22Rv1 (cell line): ENCODE data around the gene PHF1.

ENCODE experiments used
- CTCF ChIP-seq: fragments of 450-650 bp; IDR thresholded peaks from 2 replicates; pipeline ENCODE4 v1.5.1; 2017; ENCODE audit warnings: mild to moderate bottlenecking
- ZFX ChIP-seq: fragments of 450-650 bp; IDR thresholded peaks from 2 replicates; pipeline ENCODE4 v1.6.1; 2017; ENCODE audit warnings: antibody characterized with exemption, borderline replicate concordance

GRCh38 chr6:33414592-33415271, 3.9 kb downstream of the PHF1 start:
- TF ChIP-seq CTCF (peak; percentile 56), ZFX (no peak)
